Keratinocyte (primary cell): ENCODE results near the gene TRIP12. TPM values are rescaled to one million over a fixed set of nuclear protein-coding genes. Genes with fewer than 3 reads are reported as not detected.

Source experiments
- DNase-seq: peaks from one replicate; pipeline ENCODE4 v3.0.0-alpha.2; 2011; ENCODE audit warnings: low read depth, missing footprints, low spot score
- FAIRE-seq: peaks from 2 replicates; lab custom pipeline; 2011; peaks lifted over from hg19 to GRCh38; lab: Jason Lieb, UNC
- H2AFZ ChIP-seq: 2 replicates; pipeline ENCODE4 v1.6.0; 2012; ENCODE audit warnings: low read length, control low read depth, inconsistent platforms; ENCODE audit not compliant: control insufficient read depth
- H3K27ac ChIP-seq: 2 replicates; pipeline ENCODE4 v1.5.1; 2011; ENCODE audit warnings: low read length; ENCODE audit not compliant: control insufficient read depth, insufficient read depth
- H3K27me3 ChIP-seq: 3 replicates; pipeline ENCODE4 v1.6.0; 2011; ENCODE audit warnings: low read length; ENCODE audit not compliant: control insufficient read depth, insufficient read depth; ENCODE audit errors: extremely low read depth
- H3K36me3 ChIP-seq, 2 experiments: 2 replicates in 1 of 2; 3 replicates in 1 of 2; pipeline ENCODE4 v1.5.1; 2011; ENCODE audit warnings: low read length in 2 of 2, mild to moderate bottlenecking in 1 of 2; ENCODE audit not compliant: control insufficient read depth in 2 of 2, insufficient read depth in 2 of 2; ENCODE audit errors: extremely low read depth in 1 of 2
- H3K4me1 ChIP-seq: 3 replicates; pipeline ENCODE4 v1.5.1; 2011; ENCODE audit warnings: low read length; ENCODE audit not compliant: control insufficient read depth, insufficient read depth; ENCODE audit errors: extremely low read depth
- H3K4me2 ChIP-seq: 3 replicates; pipeline ENCODE4 v1.6.0; 2011; ENCODE audit warnings: low read depth, low read length; ENCODE audit not compliant: control insufficient read depth, insufficient read depth; ENCODE audit errors: extremely low read depth
- H3K4me3 ChIP-seq, 3 experiments: fragments of 200-600 bp in 1 of 3; sonication (generic) in 1 of 3; 2 replicates in 2 of 3; 3 replicates in 1 of 3; pipeline ENCODE4 v1.5.1; 2011 to 2016; ENCODE audit warnings: low read length in 3 of 3, mild to moderate bottlenecking in 3 of 3, control low read depth in 2 of 3, inconsistent platforms in 1 of 3, low read depth in 1 of 3, mixed read lengths in 1 of 3, mixed run types in 1 of 3, moderate library complexity in 1 of 3; ENCODE audit not compliant: control insufficient read depth in 2 of 3, insufficient read depth in 2 of 3; ENCODE audit errors: extremely low read depth in 1 of 3
- H3K79me2 ChIP-seq: 2 replicates; pipeline ENCODE4 v1.6.0; 2012; ENCODE audit warnings: low read length; ENCODE audit not compliant: control insufficient read depth, insufficient read depth
- H3K9ac ChIP-seq: 3 replicates; pipeline ENCODE4 v1.6.0; 2011; ENCODE audit warnings: low read length; ENCODE audit not compliant: control insufficient read depth, insufficient read depth; ENCODE audit errors: extremely low read depth
- H3K9me1 ChIP-seq: 3 replicates; pipeline ENCODE4 v1.6.0; 2011; ENCODE audit warnings: low read length; ENCODE audit not compliant: control insufficient read depth, insufficient read depth; ENCODE audit errors: extremely low read depth
- H3K9me3 ChIP-seq: 2 replicates; pipeline ENCODE4 v1.5.1; 2012; ENCODE audit warnings: low read depth, low read length; ENCODE audit not compliant: control insufficient read depth
- H4K20me1 ChIP-seq: 3 replicates; pipeline ENCODE4 v1.6.0; 2011; ENCODE audit warnings: low read length; ENCODE audit not compliant: control insufficient read depth, insufficient read depth; ENCODE audit errors: extremely low read depth
- CTCF ChIP-seq, 3 experiments: IDR thresholded peaks in 1 of 3; conservative IDR thresholded peaks in 1 of 3; optimal IDR thresholded peaks in 1 of 3; 2 replicates in 2 of 3; 3 replicates in 1 of 3; pipeline versions ENCODE3 to v1.5.1; 2011; ENCODE audit warnings: low read length in 3 of 3, mild to moderate bottlenecking in 3 of 3, moderate library complexity in 2 of 3, control low read depth in 1 of 3, inconsistent platforms in 1 of 3; ENCODE audit not compliant: insufficient read depth in 2 of 3; ENCODE audit errors: extremely low read depth in 1 of 3
- EZH2 ChIP-seq: IDR thresholded peaks from one replicate; pipeline ENCODE4 v1.6.1; 2012; ENCODE audit warnings: inconsistent platforms, mild to moderate bottlenecking, low read length, moderate library complexity
- dilution Hi-C: fragments of 300-500 bp; cut with MboI; formaldehyde crosslinking; loops from one replicate; pipeline ENCODE4 v1.7.0; 2020; ENCODE audit warnings: low sequenced_read_pairs; ENCODE audit not compliant: extremely low pct_ligation_motif_present
- polyA plus RNA-seq, 5 experiments: library from polyadenylated mRNA; depleted of rRNA in 3 of 5; stranded (reverse) in 3 of 5; stranded (forward) in 1 of 5; unstranded in 1 of 5; fragments of >200 nt; gene quantifications; 1 replicate in 1 of 5; 2 replicates in 3 of 5; 3 replicates in 1 of 5; pipeline versions ENCODE4 v1.2.1 to v1.2.3, GENCODE V29; 2011 to 2012; ENCODE audit warnings: missing spikeins in 2 of 5, low read depth in 1 of 5, low replicate concordance in 1 of 5

The TRIP12 gene
- polyA plus RNA-seq, 1 donor (not counting 4 experiments of a cell fraction or from before 2014, with no cell fraction given) = 123 TPM

- H3K4me2 ChIP-seq = no peak overlapping the region
- peaks cover 3 to 6% of the 10 kb centered on the region in 2 experiments for H3K36me3 ChIP-seq
- peaks cover 16% of the 10 kb centered on the region for H3K4me1 ChIP-seq
- FAIRE-seq = no peak
- H3K4me3 ChIP-seq = no peak overlapping the region
- no peak overlapping the region for H3K27ac ChIP-seq
- no peaks in the 10 kb centered on the region for H3K27me3 ChIP-seq
- no peaks in the 10 kb centered on the region for H3K9me3 ChIP-seq
- TF ChIP-seq CTCF (optimal IDR thresholded peaks at IDR 0.05 in 1 of 3, IDR thresholded peaks at IDR 0.05 in 1 of 3, conservative IDR thresholded peaks at IDR 0.05 in 1 of 3; ENCODE audit: extremely low read depth in 1 of 3, insufficient read depth in 2 of 3, low read length in 3 of 3) (no peak), EZH2 (no peak)
- H2AFZ ChIP-seq = no peak overlapping the region
- H3K9me1 ChIP-seq = no peaks in the 10 kb centered on the region
- H3K9ac ChIP-seq = no peak overlapping the region
- no peak for DNase-seq
- H4K20me1 ChIP-seq = peaks cover 5% of the 10 kb centered on the region
- H3K79me2 ChIP-seq = no peaks in the 10 kb centered on the region
- dilution Hi-C loops = no loop called here
These were observed 103.6 kb downstream of the TRIP12 start for GRCh38 chr2:229818230-229818629.

- no peaks in the 10 kb centered on the region for H3K9me1 ChIP-seq
- TF ChIP-seq EZH2 = no peak
- no peak for TF ChIP-seq CTCF (optimal IDR thresholded peaks at IDR 0.05 in 1 of 3, IDR thresholded peaks at IDR 0.05 in 1 of 3, conservative IDR thresholded peaks at IDR 0.05 in 1 of 3; ENCODE audit: extremely low read depth in 1 of 3, insufficient read depth in 2 of 3, low read length in 3 of 3)
- no peak overlapping the region for H3K9ac ChIP-seq
- H3K79me2 ChIP-seq = no peaks in the 10 kb centered on the region
- no peaks in the 10 kb centered on the region for H4K20me1 ChIP-seq
- peaks cover 6 to 9% of the 10 kb centered on the region in 2 experiments for H3K36me3 ChIP-seq
- H3K4me3 ChIP-seq = no peak overlapping the region
- H3K9me3 ChIP-seq = no peaks in the 10 kb centered on the region
- H2AFZ ChIP-seq = no peak overlapping the region
- no peak overlapping the region for H3K27ac ChIP-seq
- DNase-seq (no peak), FAIRE-seq (peak; percentile 58)
- H3K4me2 ChIP-seq = no peak overlapping the region
- H3K4me1 ChIP-seq = peaks cover 7% of the 10 kb centered on the region
- dilution Hi-C loops = no loop called here
- no peaks in the 10 kb centered on the region for H3K27me3 ChIP-seq
These were observed 106.0 kb downstream of the TRIP12 start for GRCh38 chr2:229815858-229816257.
